ENCODE results near the gene POLR2A. TPM values are rescaled to one million over a fixed set of nuclear protein-coding genes. Genes with fewer than 3 reads are reported as not detected.
"Not testable (repeated sequence)": the region's sequence is repeated elsewhere in the genome, so short reads cannot be mapped to it uniquely, and the experiment has no call there.

POLR2A gene
- polyA plus RNA-seq, 4 donors: 10.0 to 104 (median 20.8) TPM

DNA sequence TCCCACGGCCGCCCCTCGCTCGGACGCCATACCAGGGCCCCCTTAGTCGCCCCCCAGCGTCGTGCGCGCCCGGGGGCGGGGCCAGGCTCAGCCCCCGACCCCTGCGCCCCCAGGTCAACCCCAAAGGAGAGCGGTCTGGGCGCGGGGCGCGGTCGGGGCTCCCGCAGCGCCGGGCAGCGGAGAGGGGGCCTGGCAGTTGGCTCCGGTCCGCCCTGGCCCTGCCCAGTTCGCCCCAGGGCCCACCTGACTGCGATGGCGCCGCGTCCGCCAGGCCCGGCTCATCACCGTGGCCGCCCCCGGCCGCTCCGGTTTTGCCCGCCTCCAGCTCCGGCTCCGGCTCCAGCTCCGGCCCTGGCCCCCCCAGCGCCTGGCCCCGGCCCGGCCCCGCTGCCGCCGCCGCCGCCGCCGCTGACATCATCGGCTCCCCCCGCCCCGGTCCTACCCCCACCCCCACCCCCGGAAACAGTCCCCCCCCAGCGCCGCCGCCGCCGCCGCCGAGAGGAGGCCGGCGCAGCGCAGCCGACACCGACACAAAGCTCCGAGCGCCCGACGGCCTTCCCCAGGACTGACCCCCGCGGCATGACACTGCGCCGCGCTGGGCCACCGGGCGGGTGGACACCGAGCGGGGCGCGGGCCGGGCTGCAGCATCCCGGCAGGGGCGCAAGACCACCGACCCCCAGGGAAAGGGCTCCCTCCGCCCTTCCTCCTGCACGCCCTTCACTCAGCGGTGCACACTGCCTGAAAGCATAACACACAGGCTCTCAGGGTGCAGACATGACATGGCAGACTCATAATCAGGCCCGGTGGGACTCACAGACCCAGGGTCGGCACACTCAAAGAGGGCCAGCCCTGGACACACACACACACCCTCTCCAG, 4.7 kb upstream of the POLR2A start, which contains the start of gene ZBTB4:
TSS of gene ZBTB4 (minus strand) at position 419 of the 876 bp plus-strand sequence. CDS start 12,830 bp downstream, outside the sequence.
- Histone ChIP-seq H3K4me3 (ENCODE audit: low read depth in 1 of 3, low read length in 3 of 3) (peak within 1 kb of the TSS; percentile 79 to 97 (median 97)), H3K27ac (ENCODE audit: low read depth in 1 of 3, low read length in 2 of 3) (peak within 1 kb of the TSS; percentile 94 to 97 (median 97)), H3K4me1 (ENCODE audit: control insufficient read depth in 3 of 3, insufficient read depth in 2 of 3, low read depth in 1 of 3, low read length in 2 of 3) (peaks cover 0 to 72% (median 4%) of the 10 kb centered on the region in 3 donors), H3K27me3 (ENCODE audit: control insufficient read depth in 3 of 3, insufficient read depth in 3 of 3, low read length in 3 of 3) (no peaks in the 10 kb centered on the region), H3K9me3 (ENCODE audit: control insufficient read depth in 2 of 2, insufficient read depth in 1 of 2, low read depth in 1 of 2, low read length in 1 of 2) (no peaks in the 10 kb centered on the region), H3K36me3 (ENCODE audit: control insufficient read depth in 3 of 3, insufficient read depth in 2 of 3, low read depth in 1 of 3, low read length in 3 of 3) (peaks cover 0 to 32% (median 0%) of the 10 kb centered on the region in 3 donors)
- 1% methylated on average over 25 to 92 of the region's 92 CpGs for WGBS, 3 donors
- DNase-seq (peak; percentile 49 to 88), FAIRE-seq (no peak)

GRCh38 chr17:7480089-7480384, 4.1 kb upstream of the POLR2A start:
- H3K4me1 ChIP-seq (ENCODE audit: control insufficient read depth in 3 of 3, insufficient read depth in 2 of 3, low read depth in 1 of 3, low read length in 2 of 3): peaks cover 0 to 68% (median 4%) of the 10 kb centered on the region in 3 donors
- no peaks in the 10 kb centered on the region for H3K9me3 ChIP-seq (ENCODE audit: control insufficient read depth in 2 of 2, insufficient read depth in 1 of 2, low read depth in 1 of 2, low read length in 1 of 2)
- H3K4me3 ChIP-seq (ENCODE audit: low read depth in 1 of 3, low read length in 3 of 3): peak overlapping the region; percentile 49 to 97 (median 97)
- no peak for DNase-seq
- no peak for FAIRE-seq
- H3K27ac ChIP-seq (ENCODE audit: low read depth in 1 of 3, low read length in 2 of 3): peak overlapping the region; percentile 42 to 97 (median 91)
- H3K27me3 ChIP-seq (ENCODE audit: control insufficient read depth in 3 of 3, insufficient read depth in 3 of 3, low read length in 3 of 3): no peaks in the 10 kb centered on the region
- WGBS, 3 donors: 3 to 9% (median 6%) methylated on average over 8 of the region's 8 CpGs
- peaks cover 0 to 26% (median 0%) of the 10 kb centered on the region in 3 donors for H3K36me3 ChIP-seq (ENCODE audit: control insufficient read depth in 3 of 3, insufficient read depth in 2 of 3, low read depth in 1 of 3, low read length in 3 of 3)

- peak in 1 of 2 donors; percentile 80 for DNase-seq
- 91 to 98% (median 93%) methylated on average over 4 of the region's 4 CpGs for WGBS, 3 donors
- FAIRE-seq; H3K27me3 ChIP-seq (ENCODE audit: control insufficient read depth in 3 of 3, insufficient read depth in 3 of 3, low read length in 3 of 3); H3K9me3 ChIP-seq (ENCODE audit: control insufficient read depth in 2 of 2, insufficient read depth in 1 of 2, low read depth in 1 of 2, low read length in 1 of 2); H3K4me3 ChIP-seq (ENCODE audit: low read depth in 1 of 3, low read length in 3 of 3): not testable (repeated sequence)
- Histone ChIP-seq H3K27ac (ENCODE audit: low read depth in 1 of 3, low read length in 2 of 3) (peak within 1 kb of the TSS in 2 of 3 donors; percentile 91 to 97), H3K4me1 (ENCODE audit: control insufficient read depth in 3 of 3, insufficient read depth in 2 of 3, low read depth in 1 of 3, low read length in 2 of 3) (peaks cover 0 to 62% (median 4%) of the 10 kb centered on the region in 3 donors), H3K36me3 (ENCODE audit: control insufficient read depth in 3 of 3, insufficient read depth in 2 of 3, low read depth in 1 of 3, low read length in 3 of 3) (peaks cover 0 to 20% (median 0%) of the 10 kb centered on the region in 3 donors)
Observed at GRCh38 chr17:7481275-7481674, 2.9 kb upstream of the POLR2A start, which contains the start of gene SLC35G6. Gene SLC35G6 (plus strand): TSS chr17:7481446. CDS start chr17:7481517, 71 bp downstream.

DNA sequence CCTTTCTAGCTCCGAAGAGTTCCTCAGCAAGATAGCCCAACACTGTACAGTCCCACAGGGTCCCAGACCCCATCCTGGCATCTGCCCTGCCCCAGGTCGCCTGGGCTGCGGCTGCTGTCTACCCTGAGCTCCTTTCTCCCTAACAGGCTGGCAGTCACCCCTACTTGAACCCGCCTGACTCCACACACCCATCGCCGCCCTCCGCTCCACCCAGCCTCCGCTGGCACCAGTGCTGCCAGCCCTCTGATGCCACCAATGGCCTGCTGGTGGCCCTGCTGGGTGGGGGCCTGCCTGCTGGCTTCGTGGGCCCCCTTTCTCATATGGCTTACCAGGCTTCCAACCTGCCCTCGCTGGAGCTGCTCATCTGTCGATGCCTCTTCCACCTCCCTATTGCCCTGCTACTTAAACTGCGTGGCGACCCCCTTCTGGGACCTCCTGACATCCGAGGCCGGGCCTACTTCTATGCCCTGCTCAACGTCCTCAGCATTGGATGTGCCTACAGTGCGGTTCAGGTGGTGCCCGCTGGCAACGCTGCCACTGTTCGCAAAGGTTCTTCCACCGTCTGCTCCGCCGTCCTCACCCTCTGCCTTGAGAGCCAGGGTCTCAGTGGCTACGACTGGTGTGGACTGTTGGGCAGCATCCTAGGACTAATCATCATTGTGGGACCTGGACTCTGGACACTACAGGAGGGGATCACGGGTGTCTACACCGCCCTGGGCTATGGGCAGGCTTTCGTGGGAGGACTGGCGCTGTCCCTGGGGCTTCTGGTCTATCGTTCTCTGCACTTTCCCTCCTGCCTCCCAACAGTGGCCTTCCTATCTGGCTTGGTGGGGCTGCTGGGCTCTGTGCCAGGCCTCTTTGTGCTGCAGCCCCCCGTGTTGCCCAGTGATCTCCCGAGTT, 2.1 kb upstream of the POLR2A start:
- not testable (repeated sequence) for DNase-seq; H3K9me3 ChIP-seq (ENCODE audit: control insufficient read depth in 2 of 2, insufficient read depth in 1 of 2, low read depth in 1 of 2, low read length in 1 of 2); FAIRE-seq; H3K27me3 ChIP-seq (ENCODE audit: control insufficient read depth in 3 of 3, insufficient read depth in 3 of 3, low read length in 3 of 3); H3K4me3 ChIP-seq (ENCODE audit: low read depth in 1 of 3, low read length in 3 of 3)
- H3K36me3 ChIP-seq (ENCODE audit: control insufficient read depth in 3 of 3, insufficient read depth in 2 of 3, low read depth in 1 of 3, low read length in 3 of 3): peaks cover 0 to 15% (median 0%) of the 10 kb centered on the region in 3 donors
- peaks cover 0 to 59% (median 4%) of the 10 kb centered on the region in 3 donors for H3K4me1 ChIP-seq (ENCODE audit: control insufficient read depth in 3 of 3, insufficient read depth in 2 of 3, low read depth in 1 of 3, low read length in 2 of 3)
- H3K27ac ChIP-seq (ENCODE audit: low read depth in 1 of 3, low read length in 2 of 3): peak overlapping the region in 2 of 3 donors; percentile 99 to 100
- WGBS, 3 donors: 86 to 88% (median 87%) methylated on average over 30 to 31 of the region's 31 CpGs

DNA sequence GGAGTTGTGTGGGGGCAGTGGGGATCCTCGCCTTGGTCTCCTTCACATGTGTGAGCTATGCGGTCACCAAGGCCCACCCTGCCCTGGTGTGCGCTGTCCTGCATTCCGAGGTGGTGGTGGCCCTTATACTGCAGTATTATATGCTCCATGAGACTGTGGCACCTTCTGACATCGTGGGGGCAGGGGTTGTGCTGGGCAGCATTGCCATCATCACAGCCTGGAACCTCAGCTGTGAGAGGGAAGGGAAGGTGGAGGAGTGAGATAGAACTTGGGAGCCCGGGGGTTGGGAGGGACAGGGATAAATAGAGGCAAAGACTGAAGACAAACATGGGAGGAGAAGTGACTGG, 1.5 kb upstream of the POLR2A start:
- FAIRE-seq; DNase-seq; H3K9me3 ChIP-seq (ENCODE audit: control insufficient read depth in 2 of 2, insufficient read depth in 1 of 2, low read depth in 1 of 2, low read length in 1 of 2); H3K27me3 ChIP-seq (ENCODE audit: control insufficient read depth in 3 of 3, insufficient read depth in 3 of 3, low read length in 3 of 3); H3K36me3 ChIP-seq (ENCODE audit: control insufficient read depth in 3 of 3, insufficient read depth in 2 of 3, low read depth in 1 of 3, low read length in 3 of 3): not testable (repeated sequence)
- peak overlapping the region in 2 of 3 donors; percentile 99 to 100 for H3K27ac ChIP-seq (ENCODE audit: low read depth in 1 of 3, low read length in 2 of 3)
- peak overlapping the region in 2 of 3 donors; percentile 53 to 94 for H3K4me3 ChIP-seq (ENCODE audit: low read depth in 1 of 3, low read length in 3 of 3)
- 63 to 70% (median 66%) methylated on average over 6 of the region's 6 CpGs for WGBS, 3 donors
- peaks cover 4 to 58% (median 4%) of the 10 kb centered on the region in 3 donors for H3K4me1 ChIP-seq (ENCODE audit: control insufficient read depth in 3 of 3, insufficient read depth in 2 of 3, low read depth in 1 of 3, low read length in 2 of 3)

DNA sequence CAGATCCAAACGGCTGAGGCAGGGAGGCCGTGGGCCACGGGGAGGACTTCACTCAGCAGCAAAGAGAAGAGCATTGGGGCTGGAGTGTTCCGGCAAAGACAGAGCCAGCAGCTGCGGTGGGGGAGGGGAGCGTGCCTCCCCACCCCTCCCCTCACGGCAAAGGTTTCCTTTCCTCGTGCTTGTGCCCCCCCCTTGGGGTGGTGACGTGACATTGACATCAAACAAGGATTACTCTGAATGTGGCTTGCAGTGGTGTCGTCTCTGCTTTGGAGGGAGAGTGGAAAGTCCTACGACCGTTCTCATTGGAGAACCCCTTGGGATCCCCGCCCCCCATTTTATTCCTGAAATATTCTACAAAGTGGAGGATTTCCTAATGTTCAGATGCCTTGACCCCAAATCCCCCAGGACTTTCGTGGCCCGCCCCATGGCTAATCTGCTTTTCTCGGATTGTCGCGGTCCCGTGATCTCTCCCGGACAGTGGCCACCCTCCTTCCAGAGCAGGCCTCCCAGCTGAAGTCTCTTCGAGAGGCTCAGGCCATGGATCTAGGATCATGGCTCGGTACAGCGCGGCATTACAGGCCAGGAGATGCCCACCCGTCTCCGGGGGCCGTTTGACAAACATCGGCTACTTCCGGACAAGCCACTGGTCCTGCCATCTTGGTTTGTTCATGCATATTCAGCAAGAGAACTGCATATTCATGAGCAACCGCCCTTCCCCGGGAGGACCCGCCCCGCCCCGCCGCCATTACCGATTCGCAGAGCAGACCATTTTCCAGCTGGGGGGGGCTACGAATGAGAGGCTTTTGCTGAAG, 705 bp upstream of the POLR2A start:
- FAIRE-seq (no peak), DNase-seq (peak; percentile 93 to 97)
- Histone ChIP-seq H3K36me3 (ENCODE audit: control insufficient read depth in 3 of 3, insufficient read depth in 2 of 3, low read depth in 1 of 3, low read length in 3 of 3) (peaks cover 0 to 9% (median 0%) of the 10 kb centered on the region in 3 donors), H3K9me3 (ENCODE audit: control insufficient read depth in 2 of 2, insufficient read depth in 1 of 2, low read depth in 1 of 2, low read length in 1 of 2) (no peaks in the 10 kb centered on the region), H3K27ac (ENCODE audit: low read depth in 1 of 3, low read length in 2 of 3) (peak overlapping the region; percentile 87 to 100 (median 99)), H3K4me1 (ENCODE audit: control insufficient read depth in 3 of 3, insufficient read depth in 2 of 3, low read depth in 1 of 3, low read length in 2 of 3) (peaks cover 4 to 51% (median 4%) of the 10 kb centered on the region in 3 donors), H3K4me3 (ENCODE audit: low read depth in 1 of 3, low read length in 3 of 3) (peak overlapping the region; percentile 39 to 94 (median 53)), H3K27me3 (ENCODE audit: control insufficient read depth in 3 of 3, insufficient read depth in 3 of 3, low read length in 3 of 3) (no peaks in the 10 kb centered on the region)
- 0 to 1% (median 0%) methylated on average over 36 to 38 of the region's 38 CpGs for WGBS, 3 donors

GRCh38 chr17:7484919-7485377, 782 bp downstream of the POLR2A start:
- H3K27me3 ChIP-seq (ENCODE audit: control insufficient read depth in 3 of 3, insufficient read depth in 3 of 3, low read length in 3 of 3): no peaks in the 10 kb centered on the region
- H3K9me3 ChIP-seq (ENCODE audit: control insufficient read depth in 2 of 2, insufficient read depth in 1 of 2, low read depth in 1 of 2, low read length in 1 of 2): no peaks in the 10 kb centered on the region
- peak overlapping the region; percentile 60 to 94 (median 83) for H3K4me3 ChIP-seq (ENCODE audit: low read depth in 1 of 3, low read length in 3 of 3)
- 0 to 1% (median 1%) methylated on average over 19 of the region's 19 CpGs for WGBS, 3 donors
- no peak for DNase-seq
- FAIRE-seq: no peak
- H3K4me1 ChIP-seq (ENCODE audit: control insufficient read depth in 3 of 3, insufficient read depth in 2 of 3, low read depth in 1 of 3, low read length in 2 of 3): peaks cover 7 to 58% (median 8%) of the 10 kb centered on the region in 3 donors
- peak overlapping the region; percentile 73 to 100 (median 87) for H3K27ac ChIP-seq (ENCODE audit: low read depth in 1 of 3, low read length in 2 of 3)
- H3K36me3 ChIP-seq (ENCODE audit: control insufficient read depth in 3 of 3, insufficient read depth in 2 of 3, low read depth in 1 of 3, low read length in 3 of 3): peaks cover 0 to 15% (median 3%) of the 10 kb centered on the region in 3 donors

All from small intestine (tissue), 7 donors.